AG04450 (cell line): Measurements from ENCODE around the gene CWC22. TPM values are rescaled to one million over a fixed set of nuclear protein-coding genes. Genes with fewer than 3 reads are reported as not detected.
A peak's percentile ranks its signal among the peaks of the same experiment; 100 is the strongest.
"Not testable (repeated sequence)": the region's sequence is repeated elsewhere in the genome, so short reads cannot be mapped to it uniquely, and the experiment has no call there.

Experiments
- CTCF ChIA-PET: fragments of 300-600, 350-600 bp; formaldehyde crosslinking; extraction: SDS; loops from one replicate; lab custom pipeline; 2022; ENCODE audit warnings: antibody characterized with exemption, inconsistent platforms; lab: Charles Lee
- POLR2A ChIA-PET: fragments of 350-600 bp; formaldehyde crosslinking; extraction: SDS; loops from one replicate; lab custom pipeline; 2021; ENCODE audit warnings: antibody characterized with exemption, inconsistent platforms; lab: Yijun Ruan, JAX
- DNase-seq: peaks from one replicate; pipeline ENCODE4 v3.0.0-alpha.2; 2011; ENCODE audit warnings: low read depth, low spot score
- H3K27ac ChIP-seq: one replicate; pipeline ENCODE4 v1.5.1; 2012; ENCODE audit warnings: low read depth, low read length, control low read depth
- H3K27me3 ChIP-seq: one replicate; pipeline ENCODE4 v1.6.0; 2012; ENCODE audit warnings: low read length; ENCODE audit not compliant: control insufficient read depth, insufficient read depth
- H3K4me3 ChIP-seq: 2 replicates; pipeline ENCODE4 v1.5.1; 2011; ENCODE audit warnings: mild to moderate bottlenecking, low read depth, low read length, control low read depth
- H3K9me3 ChIP-seq: 2 replicates; pipeline ENCODE4 v1.5.1; 2012; ENCODE audit warnings: low read length; ENCODE audit not compliant: control insufficient read depth, insufficient read depth
- polyA plus RNA-seq: library from polyadenylated mRNA; depleted of rRNA; stranded (reverse); fragments of >200 nt; gene quantifications from 2 replicates; pipeline ENCODE4 v1.2.3, GENCODE V29; 2011
- TF ChIP-seq, protein P1 (sequence below): IDR thresholded peaks from 2 replicates; pipeline ENCODE4 v1.5.1; 2011; ENCODE audit warnings: low read depth, low read length, control low read depth, inconsistent platforms

The CWC22 gene
- polyA plus RNA-seq, 1 experiment = 6.0 TPM

DNA sequence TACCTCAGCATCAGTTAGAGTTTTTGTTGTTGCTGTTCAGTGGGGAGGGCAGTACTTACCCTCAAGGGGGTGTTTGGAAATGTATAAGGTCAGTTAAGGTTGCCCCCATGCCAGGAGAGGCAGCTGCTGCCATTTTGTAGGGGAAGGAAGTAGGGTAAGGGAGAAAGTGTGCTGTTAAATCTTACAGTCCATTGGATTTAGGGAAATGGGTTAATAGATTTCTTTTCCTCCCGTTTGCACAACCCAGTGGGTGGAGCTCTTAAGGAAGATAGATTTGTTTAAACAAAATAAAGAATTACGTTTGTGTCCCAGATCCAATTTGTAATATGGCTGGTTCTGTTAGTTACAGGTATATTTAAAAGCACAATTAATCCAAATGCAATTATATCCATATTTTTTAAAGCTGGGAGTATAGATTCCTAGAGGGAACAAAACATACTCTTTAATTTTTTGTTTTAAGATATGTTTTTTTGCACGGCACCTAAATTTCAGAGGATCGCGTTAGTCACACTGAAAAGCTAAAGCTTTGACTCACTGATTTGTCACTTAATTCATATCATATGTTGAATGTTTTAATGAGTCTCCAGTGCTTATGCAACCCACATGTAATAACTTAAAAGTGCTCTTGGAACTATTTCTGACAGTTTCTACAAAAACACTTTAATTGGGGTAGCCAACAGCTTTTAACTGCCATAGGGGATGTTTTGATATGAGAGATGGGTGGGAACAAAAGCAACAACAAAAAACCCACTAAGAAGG, 9.0 kb upstream of the CWC22 start:
- TF ChIP-seq, protein P1, sequence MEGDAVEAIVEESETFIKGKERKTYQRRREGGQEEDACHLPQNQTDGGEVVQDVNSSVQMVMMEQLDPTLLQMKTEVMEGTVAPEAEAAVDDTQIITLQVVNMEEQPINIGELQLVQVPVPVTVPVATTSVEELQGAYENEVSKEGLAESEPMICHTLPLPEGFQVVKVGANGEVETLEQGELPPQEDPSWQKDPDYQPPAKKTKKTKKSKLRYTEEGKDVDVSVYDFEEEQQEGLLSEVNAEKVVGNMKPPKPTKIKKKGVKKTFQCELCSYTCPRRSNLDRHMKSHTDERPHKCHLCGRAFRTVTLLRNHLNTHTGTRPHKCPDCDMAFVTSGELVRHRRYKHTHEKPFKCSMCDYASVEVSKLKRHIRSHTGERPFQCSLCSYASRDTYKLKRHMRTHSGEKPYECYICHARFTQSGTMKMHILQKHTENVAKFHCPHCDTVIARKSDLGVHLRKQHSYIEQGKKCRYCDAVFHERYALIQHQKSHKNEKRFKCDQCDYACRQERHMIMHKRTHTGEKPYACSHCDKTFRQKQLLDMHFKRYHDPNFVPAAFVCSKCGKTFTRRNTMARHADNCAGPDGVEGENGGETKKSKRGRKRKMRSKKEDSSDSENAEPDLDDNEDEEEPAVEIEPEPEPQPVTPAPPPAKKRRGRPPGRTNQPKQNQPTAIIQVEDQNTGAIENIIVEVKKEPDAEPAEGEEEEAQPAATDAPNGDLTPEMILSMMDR = no peak
- H3K27ac ChIP-seq = peak overlapping the region; percentile 61
- DNase-seq = peak; percentile 34
- H3K27me3 ChIP-seq = no peaks in the 10 kb centered on the region
- CTCF ChIA-PET = interaction anchor here (0.7 to 0.9 kb wide), 3 partner anchors 15 to 25 kb away, joined by 3 read pairs; no protein-coding TSS in a partner anchor
- POLR2A ChIA-PET = no interaction called here
- H3K9me3 ChIP-seq = no peaks in the 10 kb centered on the region
- H3K4me3 ChIP-seq = no peak overlapping the region

- ChIA-PET POLR2A (no interaction called here), CTCF (no interaction called here)
- Histone ChIP-seq H3K27me3 (no peaks in the 10 kb centered on the region), H3K9me3 (no peaks in the 10 kb centered on the region), H3K4me3 (no peak overlapping the region), H3K27ac (no peak overlapping the region)
- peak; percentile 27 for DNase-seq
- TF ChIP-seq, protein P1 = no peak
Observed at GRCh38 chr2:180012523-180012922, 5.4 kb upstream of the CWC22 start.

- no peak for DNase-seq
- ChIA-PET POLR2A (interaction anchor here (0.5 kb wide), 1 partner anchor 52 kb away, joined by 9 read pairs; no protein-coding TSS in a partner anchor), CTCF (no interaction called here)
- no peak overlapping the region for H3K27ac ChIP-seq
- no peak overlapping the region for H3K4me3 ChIP-seq
- no peaks in the 10 kb centered on the region for H3K27me3 ChIP-seq
- TF ChIP-seq, protein P1 = no peak
- H3K9me3 ChIP-seq = peaks cover 4% of the 10 kb centered on the region; the same call in 1 of the 2 replicates
Observed at GRCh38 chr2:180010701-180011100, 3.6 kb upstream of the CWC22 start.

DNA sequence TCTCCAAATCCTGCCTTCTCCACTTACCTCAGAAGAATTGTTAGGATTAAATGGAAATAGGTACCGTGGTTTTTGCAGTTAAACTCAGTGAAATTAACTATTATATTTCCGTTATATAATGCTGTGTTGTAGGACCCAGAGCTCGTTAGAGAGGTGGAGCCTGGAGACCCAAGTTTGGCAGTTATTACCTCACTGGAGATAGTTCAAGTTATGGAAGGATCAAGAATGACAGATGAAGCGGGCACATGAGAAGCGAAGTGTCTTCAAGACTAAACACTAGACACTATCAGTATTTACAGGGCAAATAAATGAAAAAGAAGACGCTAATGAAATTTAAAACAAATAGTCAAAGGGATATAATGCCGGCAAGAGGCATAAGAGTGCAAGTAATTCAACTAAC, 866 bp downstream of the CWC22 start:
- H3K27me3 ChIP-seq = no peaks in the 10 kb centered on the region
- H3K27ac ChIP-seq = peak overlapping the region; percentile 67
- ChIA-PET POLR2A (interaction anchor here (0.6 kb wide), 1 partner anchor 73 kb away, joined by 3 read pairs; no protein-coding TSS in a partner anchor), CTCF (interaction anchor here (1.0 to 1.1 kb wide), 2 partner anchors 8 to 71 kb away, joined by 3 read pairs; no protein-coding TSS in a partner anchor)
- DNase-seq = no peak
- TF ChIP-seq, protein P1 = no peak
- peak overlapping the region; percentile 91 for H3K4me3 ChIP-seq
- H3K9me3 ChIP-seq = peaks cover 4% of the 10 kb centered on the region; the same call in 1 of the 2 replicates

DNA sequence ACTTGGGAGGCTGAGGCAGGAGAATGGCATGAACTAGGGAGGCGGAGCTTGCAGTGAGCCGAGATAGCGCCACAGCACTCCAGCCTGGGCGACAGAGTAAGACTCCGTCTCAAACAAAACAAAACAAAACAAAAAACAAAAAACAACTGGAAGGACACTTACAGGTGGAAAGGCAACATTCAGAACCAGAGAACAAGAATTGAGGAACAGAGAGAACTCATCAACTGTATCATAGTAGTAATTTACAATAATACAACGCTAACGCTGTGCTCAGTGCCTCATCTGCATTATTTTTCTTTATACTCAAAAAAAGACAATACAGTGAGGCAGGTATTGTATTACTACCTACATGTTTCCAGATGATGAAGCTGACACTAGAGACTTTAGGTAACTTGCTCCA, 1.6 kb downstream of the CWC22 start:
- H3K9me3 ChIP-seq, DNase-seq, CTCF ChIA-PET, H3K27me3 ChIP-seq, POLR2A ChIA-PET, H3K27ac ChIP-seq: not testable (repeated sequence)
- peak overlapping the region; percentile 91 for H3K4me3 ChIP-seq
